Measurements from ENCODE around the gene DOCK1. TPM values are rescaled to one million over a fixed set of nuclear protein-coding genes. Genes with fewer than 3 reads are reported as not detected.

Gene DOCK1
- 21.0 and 21.7 TPM in 2 replicates for total RNA-seq

DNA sequence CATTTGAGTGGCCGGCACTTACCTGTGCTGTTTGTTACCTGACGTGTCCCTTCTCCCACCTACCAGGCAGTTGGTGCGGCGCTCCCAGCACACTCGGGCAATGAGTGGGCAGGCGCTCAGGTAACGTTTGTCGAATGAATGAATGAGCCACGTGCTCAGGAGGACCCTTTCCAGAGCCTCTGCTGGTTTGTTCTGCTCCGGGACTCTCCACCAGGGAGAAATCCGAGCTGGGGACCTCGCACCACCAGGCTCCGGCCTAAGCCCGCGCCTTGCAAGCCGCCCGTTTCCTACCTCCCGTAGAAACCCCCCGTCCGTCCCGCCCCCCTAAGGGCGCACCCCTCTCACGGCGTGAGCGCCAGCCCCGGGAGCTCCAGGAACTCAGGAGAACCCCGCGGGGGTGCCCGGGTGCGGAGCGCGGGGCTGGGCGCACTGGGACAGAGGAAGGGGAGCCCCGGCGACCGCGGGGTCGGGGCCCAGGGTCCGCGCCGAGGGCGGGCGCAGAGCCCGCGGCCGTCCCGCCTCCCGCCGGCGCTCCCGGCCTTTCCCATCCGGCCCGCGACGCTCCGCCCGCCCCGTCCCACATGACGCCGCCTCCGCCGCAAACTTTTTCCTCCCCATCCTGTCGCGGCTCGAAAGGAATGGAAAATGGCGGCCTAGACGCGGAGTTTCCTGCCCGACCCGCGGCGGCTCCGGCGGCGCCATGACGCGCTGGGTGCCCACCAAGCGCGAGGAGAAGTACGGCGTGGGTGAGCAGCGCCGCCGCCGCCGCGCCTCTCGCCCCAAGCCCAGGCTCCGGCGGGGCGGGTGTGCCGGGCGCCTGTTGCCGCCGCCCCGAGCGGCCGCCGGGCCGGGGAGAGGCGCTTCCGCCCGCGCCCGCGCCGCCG lies at the start of gene DOCK1:
TSS of gene DOCK1 (plus strand) at position 611 of the 884 bp plus-strand sequence. CDS start at position 701, 90 bp downstream.

DNA sequence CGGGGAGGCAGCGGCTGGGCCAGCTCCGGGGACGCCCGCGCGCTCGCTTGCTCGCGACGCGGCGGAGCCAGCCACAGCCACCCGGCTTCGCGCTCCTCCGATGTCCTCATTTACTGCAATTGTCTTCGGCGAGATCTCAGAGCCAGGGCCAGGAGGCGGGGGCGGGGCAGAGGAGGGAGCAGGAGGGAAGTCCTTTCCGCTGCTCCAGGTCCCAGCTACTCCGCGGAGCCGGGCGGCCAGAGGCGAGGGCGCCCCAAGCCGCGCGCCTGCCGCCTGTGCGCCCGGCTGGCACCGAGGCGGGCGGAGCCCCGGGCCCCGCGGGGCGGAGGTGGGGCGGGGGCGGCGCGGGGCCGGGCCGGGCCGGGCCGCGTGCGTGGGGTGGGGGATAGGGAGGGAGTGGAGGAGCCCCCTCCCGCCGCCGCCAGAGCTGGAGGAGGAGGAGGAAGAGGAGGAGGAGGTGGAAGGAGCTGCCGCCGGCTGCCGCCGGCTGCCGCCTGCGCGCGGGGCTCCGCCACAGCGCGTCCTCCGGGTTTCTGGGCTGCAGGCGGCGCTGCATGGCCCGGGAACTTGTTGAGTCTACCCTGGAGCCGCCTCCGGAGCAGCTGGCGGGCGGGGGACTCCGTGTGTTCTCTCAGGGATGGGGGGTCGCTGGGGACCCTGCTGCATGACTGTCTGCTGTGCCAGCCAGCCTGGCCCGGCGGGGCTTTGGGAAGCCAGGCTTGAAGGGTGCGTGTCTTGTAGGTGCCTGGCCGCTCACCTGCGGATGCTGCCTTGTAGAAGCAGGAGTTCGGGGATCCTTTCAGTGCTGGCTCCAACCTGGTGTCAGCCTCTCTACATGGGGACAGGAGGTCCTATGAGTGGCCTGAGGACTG lies 291.3 kb downstream of the DOCK1 start, which contains the start of gene INSYN2A:
TSS of gene INSYN2A (minus strand) at position 310 of the 872 bp plus-strand sequence. CDS start 20,196 bp downstream, outside the sequence.

Other genes starting within 250 kb of the DOCK1 start
- gene C10orf90, start 234.7 kb upstream of the DOCK1 start, total RNA-seq: 0.15 and 0.17 TPM in 2 replicates